ENCODE measurements around the gene EP400.
"Not testable (repeated sequence)": the region's sequence is repeated elsewhere in the genome, so short reads cannot be mapped to it uniquely, and the experiment has no call there.

Gene EP400

DNA sequence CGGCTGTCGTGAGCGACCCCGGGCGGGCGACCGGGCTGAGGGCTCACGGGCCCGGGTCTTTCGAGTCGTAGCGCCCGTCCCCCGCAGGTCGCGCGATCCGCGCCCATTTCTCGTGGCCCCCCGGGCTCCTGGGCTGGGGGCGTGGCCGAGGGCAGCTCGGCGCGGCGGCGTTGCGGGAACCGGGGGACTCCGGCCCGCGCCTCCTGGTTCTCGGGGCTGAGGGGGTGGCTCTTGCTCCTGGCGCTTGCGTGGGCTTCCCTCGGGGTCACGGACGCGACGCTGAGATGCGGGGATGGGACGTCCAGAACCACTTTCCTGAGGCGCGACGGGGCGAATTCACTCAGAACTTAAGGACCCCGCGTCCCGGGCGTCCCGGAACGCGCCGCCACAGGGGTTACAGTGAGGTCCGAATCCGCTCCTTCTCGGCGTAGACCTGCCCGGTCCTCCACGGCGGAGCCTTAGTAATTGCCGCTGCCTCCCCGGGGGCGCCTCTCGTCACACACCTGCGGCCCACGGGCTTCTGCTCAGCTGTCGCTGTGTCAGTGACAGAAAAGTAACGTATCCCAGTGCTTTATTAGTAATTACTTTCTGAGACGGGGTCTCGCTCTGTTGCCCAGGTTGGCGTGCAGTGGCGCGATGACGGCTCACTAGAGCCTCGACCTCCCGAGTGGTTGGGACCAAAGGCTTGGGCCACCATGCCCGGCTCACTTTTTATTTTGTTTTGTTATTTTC is 606 bp downstream of the EP400 start:
- no peak for TF ChIP-seq CTCF (IDR thresholded peaks at IDR 0.05; ENCODE audit: insufficient read depth, missing control alignments)
- DNase-seq (ENCODE audit: insufficient read length, low spot score), result no peak
- no peak for FAIRE-seq

DNA sequence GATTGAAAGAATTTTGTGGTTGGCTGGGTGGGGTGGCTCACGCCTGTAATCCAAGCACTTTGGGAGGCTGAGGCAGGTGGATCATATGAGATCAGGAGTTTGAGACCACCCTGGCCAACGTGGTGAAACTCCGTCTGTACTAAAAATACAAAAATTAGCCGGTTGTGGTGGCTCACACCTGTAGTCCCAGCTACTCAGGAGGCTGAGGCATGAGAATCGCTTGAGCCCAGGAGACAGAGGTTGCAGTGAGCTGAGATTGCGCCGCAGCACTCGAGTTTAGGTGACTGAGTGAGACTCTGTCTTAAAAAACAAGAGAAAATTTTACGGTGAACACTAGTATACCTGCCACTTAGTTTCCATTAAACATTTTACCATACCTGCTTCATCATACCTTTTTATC is 4.1 kb downstream of the EP400 start:
- not testable (repeated sequence) for FAIRE-seq; DNase-seq (ENCODE audit: insufficient read length, low spot score)

DNA sequence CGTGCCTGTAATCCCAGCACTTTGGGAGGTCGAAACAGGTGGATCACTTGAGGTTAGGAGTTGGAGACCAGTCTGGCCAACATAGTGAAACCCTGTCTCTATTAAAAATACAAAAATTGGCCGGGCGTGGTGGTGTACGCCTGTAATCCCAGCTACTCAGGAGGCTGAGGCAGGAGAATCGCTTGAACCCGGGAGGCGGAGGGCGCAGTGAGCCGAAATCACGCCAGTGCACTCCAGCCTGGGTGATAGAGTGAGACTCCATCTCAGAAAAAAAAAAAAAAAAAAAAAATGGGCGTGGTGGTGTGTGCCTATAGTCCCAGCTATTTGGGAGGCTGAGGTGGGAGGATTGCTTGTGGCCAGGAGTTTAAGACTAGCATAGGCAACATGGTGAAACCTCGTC is 4.7 kb downstream of the EP400 start:
- not testable (repeated sequence) for DNase-seq (ENCODE audit: insufficient read length, low spot score); FAIRE-seq

- FAIRE-seq, result no peak
- DNase-seq (ENCODE audit: insufficient read length, low spot score), result no peak
- no peak for TF ChIP-seq CTCF (IDR thresholded peaks at IDR 0.05; ENCODE audit: insufficient read depth, missing control alignments)
Observed at GRCh38 chr12:131959116-131959515, 9.4 kb downstream of the EP400 start.

- no peak for FAIRE-seq
- no peak for TF ChIP-seq CTCF (IDR thresholded peaks at IDR 0.05; ENCODE audit: insufficient read depth, missing control alignments)
Observed at GRCh38 chr12:131959641-131960589, 10.2 kb downstream of the EP400 start.

GRCh38 chr12:131960590-131961325 is 11.0 kb downstream of the EP400 start:
- DNase-seq (ENCODE audit: insufficient read length, low spot score); FAIRE-seq: not testable (repeated sequence)

More at GRCh38 chr12:131959641-131960589, 10.2 kb downstream of the EP400 start:
- no peak for DNase-seq (ENCODE audit: insufficient read length, low spot score)

DNA sequence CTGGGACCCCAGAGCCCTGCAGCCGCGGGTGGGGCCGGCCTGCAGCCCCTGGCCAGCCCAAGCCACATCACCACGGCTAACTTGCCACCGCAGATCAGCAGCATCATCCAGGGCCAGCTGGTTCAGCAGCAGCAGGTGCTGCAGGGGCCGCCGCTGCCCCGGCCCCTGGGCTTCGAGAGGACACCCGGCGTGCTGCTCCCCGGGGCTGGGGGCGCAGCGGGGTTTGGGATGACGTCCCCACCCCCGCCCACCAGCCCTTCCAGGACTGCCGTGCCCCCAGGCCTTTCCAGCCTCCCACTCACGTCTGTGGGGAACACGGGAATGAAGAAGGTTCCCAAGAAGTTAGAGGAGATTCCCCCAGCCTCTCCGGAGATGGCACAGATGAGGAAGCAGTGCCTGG is 11.6 kb downstream of the EP400 start:
- FAIRE-seq; DNase-seq (ENCODE audit: insufficient read length, low spot score): not testable (repeated sequence)

- no peak for DNase-seq (ENCODE audit: insufficient read length, low spot score)
- FAIRE-seq, result no peak
- no peak for TF ChIP-seq CTCF (IDR thresholded peaks at IDR 0.05; ENCODE audit: insufficient read depth, missing control alignments)
Observed at GRCh38 chr12:131962069-131962468, 12.3 kb downstream of the EP400 start.

DNA sequence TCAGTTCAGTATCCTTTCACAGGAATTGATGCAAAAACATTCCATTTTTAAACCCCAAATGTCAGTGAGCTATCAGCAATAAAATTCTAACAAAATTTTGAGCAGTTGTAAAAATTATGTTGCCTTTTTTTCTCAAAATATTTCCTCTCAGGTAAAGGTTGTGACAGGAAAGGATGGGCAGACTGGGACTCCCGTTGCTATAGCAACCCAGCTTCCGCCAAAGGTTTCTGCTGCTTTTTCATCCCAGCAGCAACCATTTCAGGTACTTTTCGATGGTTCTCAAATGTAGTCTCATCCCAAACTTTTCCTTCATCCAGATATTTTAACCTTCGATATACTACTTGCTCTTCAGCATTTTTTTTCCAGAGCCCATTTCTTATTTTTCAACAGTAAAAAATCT is 13.6 kb downstream of the EP400 start:
- no peak for FAIRE-seq
- DNase-seq (ENCODE audit: insufficient read length, low spot score), result no peak
- TF ChIP-seq CTCF (IDR thresholded peaks at IDR 0.05; ENCODE audit: insufficient read depth, missing control alignments), result no peak
